A549 (cell line): Measurements from ENCODE around the gene PACS2. TPM values are rescaled to one million over a fixed set of nuclear protein-coding genes. Genes with fewer than 3 reads are reported as not detected.
A peak's percentile ranks its signal among the peaks of the same experiment; 100 is the strongest.

ENCODE experiments used
- ATAC-seq, 2 experiments: fragments of 200-7000 bp in 1 of 2; fragments of >200 bp in 1 of 2; cut with Nextera tagmentation in 1 of 2; cut with Tn5 transposase in 1 of 2; 3 replicates each; pipeline versions ENCODE4 v1.8.0 to v1.9.1; 2018 to 2020; ENCODE audit warnings: mild to moderate bottlenecking in 1 of 2, moderate library complexity in 1 of 2
- CTCF ChIA-PET: fragments of 300-600 bp; sonication (Branson Sonifier 250); formaldehyde crosslinking; extraction: SDS; loops from one replicate; lab custom pipeline; 2021; ENCODE audit warnings: antibody characterized with exemption, inconsistent platforms; lab: Yijun Ruan, JAX
- POLR2A ChIA-PET: fragments of 350-600 bp; formaldehyde crosslinking; extraction: SDS; loops from one replicate; lab custom pipeline; 2021; ENCODE audit warnings: antibody characterized with exemption, inconsistent platforms; lab: Yijun Ruan, JAX
- DNase-seq, 2 experiments: peaks; one replicate each; pipeline versions ENCODE4 v3.0.0 to v3.0.0-alpha.2; 2011 to 2016; ENCODE audit warnings: low read depth in 1 of 2, low spot score in 1 of 2
- FAIRE-seq: peaks from 2 replicates; lab custom pipeline; 2011; peaks lifted over from hg19 to GRCh38; lab: Jason Lieb, UNC
- H3K27ac ChIP-seq, 2 experiments: fragments of >200 bp; sonication (Bioruptor Twin); formaldehyde crosslinking; 3 replicates each; pipeline ENCODE4 v1.5.1; 2016 to 2017
- H3K4me1 ChIP-seq: fragments of >200 bp; sonication (Bioruptor Twin); formaldehyde crosslinking; 3 replicates; pipeline ENCODE4 v1.6.1; 2016
- H3K4me2 ChIP-seq: fragments of >200 bp; sonication (Bioruptor Twin); formaldehyde crosslinking; 3 replicates; pipeline ENCODE4 v1.6.1; 2016
- H3K4me3 ChIP-seq: fragments of >200 bp; sonication (Bioruptor Twin); formaldehyde crosslinking; 3 replicates; pipeline ENCODE4 v1.5.1; 2016
- H3K9me3 ChIP-seq: fragments of >200 bp; sonication (Bioruptor Twin); formaldehyde crosslinking; 3 replicates; pipeline ENCODE4 v1.6.1; 2016
- BHLHE40 ChIP-seq: IDR thresholded peaks from 2 replicates; pipeline ENCODE4 v1.6.1; 2012; ENCODE audit warnings: low read depth, low read length, inconsistent platforms
- CBX2 ChIP-seq: fragments of 200-600 bp; sonication (generic); IDR thresholded peaks from 2 replicates; pipeline ENCODE4 v1.6.1; 2016; ENCODE audit warnings: low read depth, mild to moderate bottlenecking, borderline replicate concordance
- CBX8 ChIP-seq: fragments of 200-600 bp; sonication (generic); IDR thresholded peaks from 2 replicates; pipeline ENCODE4 v1.6.1; 2016
- CEBPB ChIP-seq, 2 experiments: fragments of >200 bp in 1 of 2; sonication (Bioruptor Twin) in 1 of 2; formaldehyde crosslinking in 1 of 2; IDR thresholded peaks; 2 replicates each; pipeline ENCODE4 v1.6.1; 2012 to 2016
- EHF ChIP-seq: fragments of 250-450 bp; sonication (Bioruptor Pico); IDR thresholded peaks from 2 replicates; pipeline ENCODE4 v1.5.0; 2020; ENCODE audit warnings: mild to moderate bottlenecking
- ESRRA ChIP-seq: fragments of 150-350 bp; IDR thresholded peaks from 2 replicates; pipeline ENCODE4 v1.6.1; 2014; ENCODE audit warnings: mild to moderate bottlenecking, low read length, borderline replicate concordance
- FOXS1 ChIP-seq: fragments of 250-450 bp; sonication (Bioruptor Pico); IDR thresholded peaks from 2 replicates; pipeline ENCODE4 v1.5.0; 2020; ENCODE audit warnings: mild to moderate bottlenecking, moderate library complexity
- HDAC2 ChIP-seq: fragments of 200-600 bp; sonication (generic); IDR thresholded peaks from 2 replicates; pipeline ENCODE4 v1.6.1; 2016
- HEYL ChIP-seq: fragments of 250-450 bp; sonication (Bioruptor Pico); IDR thresholded peaks from 2 replicates; pipeline ENCODE4 v1.8.0; 2021; ENCODE audit warnings: mild to moderate bottlenecking, moderate library complexity
- HOXA7 ChIP-seq: fragments of 250-450 bp; sonication (Bioruptor Pico); IDR thresholded peaks from 2 replicates; pipeline ENCODE4 v1.5.0; 2020; ENCODE audit warnings: mild to moderate bottlenecking, moderate library complexity
- HOXB13 ChIP-seq: fragments of 250-450 bp; sonication (Bioruptor Pico); IDR thresholded peaks from 2 replicates; pipeline ENCODE4 v1.5.0; 2020; ENCODE audit warnings: low read depth, mild to moderate bottlenecking, moderate library complexity
- MYC ChIP-seq: IDR thresholded peaks from 2 replicates; pipeline ENCODE4 v1.6.1; 2012; ENCODE audit warnings: mild to moderate bottlenecking, inconsistent platforms, low read length, improper control_type of control experiment, borderline replicate concordance
- NFE2L2 ChIP-seq: fragments of 150-350 bp; conservative IDR thresholded peaks from 2 replicates; pipeline ENCODE4 v1.6.1; 2014; ENCODE audit warnings: low read length
- NR3C1 ChIP-seq: fragments of >200 bp; sonication (Bioruptor Twin); formaldehyde crosslinking; IDR thresholded peaks from 3 replicates; pipeline ENCODE4 v1.6.1; 2017
- POLR2A ChIP-seq: IDR thresholded peaks from 2 replicates; pipeline ENCODE4 v1.6.1; 2012; ENCODE audit warnings: mild to moderate bottlenecking, low read length
- POLR2AphosphoS2 ChIP-seq: conservative IDR thresholded peaks from 2 replicates; pipeline ENCODE4 v1.6.1; 2012; ENCODE audit warnings: low read length, improper control_type of control experiment, inconsistent platforms
- RARB ChIP-seq: fragments of 250-450 bp; sonication (Bioruptor Pico); IDR thresholded peaks from 2 replicates; pipeline ENCODE4 v1.8.0; 2021; ENCODE audit warnings: mild to moderate bottlenecking, moderate library complexity
- RCOR1 ChIP-seq: fragments of 150-350 bp; IDR thresholded peaks from 2 replicates; pipeline ENCODE4 v1.6.1; 2014; ENCODE audit warnings: antibody characterized with exemption, low read length, low read depth
- RNF2 ChIP-seq: fragments of 200-600 bp; sonication (generic); IDR thresholded peaks from 2 replicates; pipeline ENCODE4 v1.6.1; 2016; ENCODE audit warnings: low read depth, mild to moderate bottlenecking, antibody characterized with exemption, moderate library complexity, borderline replicate concordance
- SMC3 ChIP-seq: fragments of >200 bp; sonication (Bioruptor Twin); formaldehyde crosslinking; IDR thresholded peaks from 3 replicates; pipeline ENCODE4 v1.6.1; 2018; ENCODE audit warnings: inconsistent platforms
- TFCP2L1 ChIP-seq: fragments of 250-450 bp; sonication (Bioruptor Pico); IDR thresholded peaks from 2 replicates; pipeline ENCODE4 v1.5.0; 2021; ENCODE audit warnings: mild to moderate bottlenecking
- TP53 ChIP-seq: fragments of 250-450 bp; sonication (Bioruptor Pico); IDR thresholded peaks from 2 replicates; pipeline ENCODE4 v1.5.0; 2021; ENCODE audit warnings: mild to moderate bottlenecking, moderate library complexity
- ZC3H11A ChIP-seq: fragments of 450-650 bp; IDR thresholded peaks from 2 replicates; pipeline ENCODE4 v1.6.1; 2014; ENCODE audit warnings: antibody characterized with exemption, mild to moderate bottlenecking
- ZNF302 ChIP-seq: fragments of 250-450 bp; sonication (Bioruptor Pico); IDR thresholded peaks from 2 replicates; pipeline ENCODE4 v1.9.0; 2021; ENCODE audit warnings: inconsistent platforms, mild to moderate bottlenecking, moderate library complexity
- WGBS: methylation state at CpG from one replicate; pipeline ENCODE4 v1.1.6; 2017; ENCODE audit errors: missing lambda C conversion rate; 5-methylcytosine and 5-hydroxymethylcytosine counted together
- polyA plus RNA-seq, 4 experiments: library from polyadenylated mRNA; depleted of rRNA in 3 of 4; stranded (reverse); fragments of >200 nt; fragmentation: RNase III in 1 of 4; extraction: RNeasy Plus Mini Kit Qiagen cat#74134 plus additional on column Dnase treatment in 1 of 4; gene quantifications; 2 replicates in 3 of 4; 3 replicates in 1 of 4; pipeline ENCODE4 v1.2.3, GENCODE V29; 2011 to 2017
- TF ChIP-seq, protein P1 (sequence below): fragments of 150-350 bp; IDR thresholded peaks from 2 replicates; pipeline ENCODE4 v1.6.1; 2014; ENCODE audit warnings: low read depth, mild to moderate bottlenecking, low read length
- TF ChIP-seq, protein P2 (sequence below): fragments of 200-600 bp; sonication (generic); IDR thresholded peaks from 2 replicates; pipeline ENCODE4 v1.6.1; 2016; ENCODE audit warnings: antibody characterized with exemption, mild to moderate bottlenecking, moderate library complexity
- TF ChIP-seq, protein P3 (sequence below): fragments of 250-450 bp; sonication (Bioruptor Pico); IDR thresholded peaks from 2 replicates; pipeline ENCODE4 v1.5.0; 2020; ENCODE audit warnings: low read depth, mild to moderate bottlenecking, moderate library complexity
- TF ChIP-seq, protein P4 (sequence below): IDR thresholded peaks from 2 replicates; pipeline ENCODE4 v1.6.1; 2012
- TF ChIP-seq, protein P5 (sequence below): fragments of 250-450 bp; sonication (Bioruptor Pico); IDR thresholded peaks from 2 replicates; pipeline ENCODE4 v1.5.0; 2021; ENCODE audit warnings: mild to moderate bottlenecking, moderate library complexity, borderline replicate concordance

Gene PACS2
- polyA plus RNA-seq, 2 of the 4 experiments (the other 2 are of a cell fraction), result 11.9 to 24.5 TPM

DNA sequence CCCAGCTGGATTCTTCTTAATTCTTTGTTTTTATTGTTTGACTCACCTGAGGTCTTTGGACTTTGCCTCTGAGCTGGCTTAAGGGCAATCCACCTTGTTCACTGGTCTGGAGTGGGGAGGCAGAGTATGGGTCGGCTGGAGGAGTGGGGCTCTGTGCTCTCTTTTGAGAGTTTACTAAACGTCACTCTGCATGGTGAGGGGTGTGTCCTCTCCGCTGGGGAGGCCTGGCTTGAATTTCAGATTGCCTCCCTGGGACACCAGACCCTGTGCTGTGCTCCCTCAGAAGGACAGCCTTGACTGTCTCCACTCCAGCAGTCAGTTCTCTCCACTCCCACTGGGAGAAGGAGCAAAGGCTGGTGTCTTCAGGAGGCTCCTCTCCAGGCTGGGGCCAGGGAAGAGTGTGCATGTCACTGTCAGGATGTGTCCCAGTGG, 103.2 kb downstream of the PACS2 start:
- peaks cover 24% of the 10 kb centered on the region; the same call in 2 of the 3 replicates for H3K4me1 ChIP-seq
- DNase-seq, result no peak
- ATAC-seq, result no peak
- no peak overlapping the region for H3K4me3 ChIP-seq
- ChIA-PET POLR2A (no interaction called here), CTCF (interaction anchor here (0.8 to 2.5 kb wide), 6 partner anchors 10 to 111 kb away, joined by 3 to 15 read pairs (median 4); no protein-coding TSS in a partner anchor)
- WGBS, result 81% methylated on average over 3 of the region's 3 CpGs
- H3K27ac ChIP-seq, result no peak overlapping the region
- TF ChIP-seq RCOR1 (no peak), HOXB13 (CRISPR knock-in tag) (no peak), HDAC2 (no peak), POLR2A (no peak), POLR2AphosphoS2 (no peak), HOXA7 (CRISPR knock-in tag) (no peak), SMC3 (no peak), EHF (CRISPR knock-in tag) (no peak), ZC3H11A (no peak), HEYL (CRISPR knock-in tag) (no peak), TFCP2L1 (CRISPR knock-in tag) (no peak), TP53 (CRISPR knock-in tag) (no peak), CBX2 (no peak)
- TF ChIP-seq, protein P1, sequence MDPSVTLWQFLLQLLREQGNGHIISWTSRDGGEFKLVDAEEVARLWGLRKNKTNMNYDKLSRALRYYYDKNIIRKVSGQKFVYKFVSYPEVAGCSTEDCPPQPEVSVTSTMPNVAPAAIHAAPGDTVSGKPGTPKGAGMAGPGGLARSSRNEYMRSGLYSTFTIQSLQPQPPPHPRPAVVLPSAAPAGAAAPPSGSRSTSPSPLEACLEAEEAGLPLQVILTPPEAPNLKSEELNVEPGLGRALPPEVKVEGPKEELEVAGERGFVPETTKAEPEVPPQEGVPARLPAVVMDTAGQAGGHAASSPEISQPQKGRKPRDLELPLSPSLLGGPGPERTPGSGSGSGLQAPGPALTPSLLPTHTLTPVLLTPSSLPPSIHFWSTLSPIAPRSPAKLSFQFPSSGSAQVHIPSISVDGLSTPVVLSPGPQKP, result no peak
- TF ChIP-seq, protein P2, sequence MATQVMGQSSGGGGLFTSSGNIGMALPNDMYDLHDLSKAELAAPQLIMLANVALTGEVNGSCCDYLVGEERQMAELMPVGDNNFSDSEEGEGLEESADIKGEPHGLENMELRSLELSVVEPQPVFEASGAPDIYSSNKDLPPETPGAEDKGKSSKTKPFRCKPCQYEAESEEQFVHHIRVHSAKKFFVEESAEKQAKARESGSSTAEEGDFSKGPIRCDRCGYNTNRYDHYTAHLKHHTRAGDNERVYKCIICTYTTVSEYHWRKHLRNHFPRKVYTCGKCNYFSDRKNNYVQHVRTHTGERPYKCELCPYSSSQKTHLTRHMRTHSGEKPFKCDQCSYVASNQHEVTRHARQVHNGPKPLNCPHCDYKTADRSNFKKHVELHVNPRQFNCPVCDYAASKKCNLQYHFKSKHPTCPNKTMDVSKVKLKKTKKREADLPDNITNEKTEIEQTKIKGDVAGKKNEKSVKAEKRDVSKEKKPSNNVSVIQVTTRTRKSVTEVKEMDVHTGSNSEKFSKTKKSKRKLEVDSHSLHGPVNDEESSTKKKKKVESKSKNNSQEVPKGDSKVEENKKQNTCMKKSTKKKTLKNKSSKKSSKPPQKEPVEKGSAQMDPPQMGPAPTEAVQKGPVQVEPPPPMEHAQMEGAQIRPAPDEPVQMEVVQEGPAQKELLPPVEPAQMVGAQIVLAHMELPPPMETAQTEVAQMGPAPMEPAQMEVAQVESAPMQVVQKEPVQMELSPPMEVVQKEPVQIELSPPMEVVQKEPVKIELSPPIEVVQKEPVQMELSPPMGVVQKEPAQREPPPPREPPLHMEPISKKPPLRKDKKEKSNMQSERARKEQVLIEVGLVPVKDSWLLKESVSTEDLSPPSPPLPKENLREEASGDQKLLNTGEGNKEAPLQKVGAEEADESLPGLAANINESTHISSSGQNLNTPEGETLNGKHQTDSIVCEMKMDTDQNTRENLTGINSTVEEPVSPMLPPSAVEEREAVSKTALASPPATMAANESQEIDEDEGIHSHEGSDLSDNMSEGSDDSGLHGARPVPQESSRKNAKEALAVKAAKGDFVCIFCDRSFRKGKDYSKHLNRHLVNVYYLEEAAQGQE, result no peak
- TF ChIP-seq, protein P3, sequence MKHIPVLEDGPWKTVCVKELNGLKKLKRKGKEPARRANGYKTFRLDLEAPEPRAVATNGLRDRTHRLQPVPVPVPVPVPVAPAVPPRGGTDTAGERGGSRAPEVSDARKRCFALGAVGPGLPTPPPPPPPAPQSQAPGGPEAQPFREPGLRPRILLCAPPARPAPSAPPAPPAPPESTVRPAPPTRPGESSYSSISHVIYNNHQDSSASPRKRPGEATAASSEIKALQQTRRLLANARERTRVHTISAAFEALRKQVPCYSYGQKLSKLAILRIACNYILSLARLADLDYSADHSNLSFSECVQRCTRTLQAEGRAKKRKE (CRISPR knock-in tag), result no peak
- TF ChIP-seq, protein P4, sequence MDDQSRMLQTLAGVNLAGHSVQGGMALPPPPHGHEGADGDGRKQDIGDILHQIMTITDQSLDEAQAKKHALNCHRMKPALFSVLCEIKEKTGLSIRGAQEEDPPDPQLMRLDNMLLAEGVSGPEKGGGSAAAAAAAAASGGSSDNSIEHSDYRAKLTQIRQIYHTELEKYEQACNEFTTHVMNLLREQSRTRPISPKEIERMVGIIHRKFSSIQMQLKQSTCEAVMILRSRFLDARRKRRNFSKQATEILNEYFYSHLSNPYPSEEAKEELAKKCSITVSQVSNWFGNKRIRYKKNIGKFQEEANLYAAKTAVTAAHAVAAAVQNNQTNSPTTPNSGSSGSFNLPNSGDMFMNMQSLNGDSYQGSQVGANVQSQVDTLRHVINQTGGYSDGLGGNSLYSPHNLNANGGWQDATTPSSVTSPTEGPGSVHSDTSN, result no peak
- no peak for FAIRE-seq
- H3K9me3 ChIP-seq, result no peaks in the 10 kb centered on the region
- H3K4me2 ChIP-seq, result no peak overlapping the region

DNA sequence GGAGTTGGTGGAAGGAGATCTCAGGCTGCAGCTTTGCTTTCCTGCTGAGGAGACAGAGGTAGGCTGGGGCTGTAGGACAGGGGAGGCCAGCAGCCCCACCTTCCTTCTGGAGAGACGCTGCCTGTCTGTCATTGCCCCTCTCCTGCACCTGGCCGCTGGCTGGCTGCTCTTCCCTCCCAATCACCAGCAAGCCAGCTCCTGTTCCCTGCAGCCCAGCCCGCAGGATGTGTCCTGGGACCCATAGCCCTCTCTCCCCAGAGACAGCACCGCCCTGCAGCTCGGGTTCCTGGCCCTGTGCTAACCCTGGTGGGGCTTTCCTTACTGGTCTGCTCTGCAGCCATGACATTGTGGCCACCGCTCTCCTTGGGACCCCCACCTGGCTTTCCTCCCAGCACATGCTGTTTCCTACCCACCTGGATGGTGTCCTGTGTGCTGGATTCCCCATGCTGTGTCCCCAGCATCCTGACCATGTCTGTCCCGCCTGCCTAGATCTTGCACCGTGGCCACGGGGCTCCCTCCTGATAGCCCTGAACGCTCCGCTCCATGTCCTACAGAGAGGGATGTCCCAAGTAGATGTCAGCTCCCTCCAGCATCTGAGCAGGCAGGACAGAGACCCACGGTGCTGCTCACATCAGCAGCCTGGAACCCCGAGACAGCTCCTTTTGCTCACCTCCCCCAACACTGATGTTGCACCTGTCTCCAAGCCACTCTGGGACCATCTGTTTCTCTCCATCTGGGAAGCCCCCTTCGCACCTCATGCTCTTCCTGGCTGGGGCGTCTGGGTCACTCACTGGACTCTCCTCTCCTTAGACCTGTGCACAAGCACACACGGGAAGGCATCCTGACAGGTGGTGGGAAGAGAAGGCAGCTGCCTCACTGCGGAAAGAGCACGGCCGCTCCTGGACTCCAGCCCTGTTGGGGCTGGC, 104.0 kb downstream of the PACS2 start:
- no peak for ATAC-seq
- DNase-seq, result no peak
- Histone ChIP-seq H3K4me1 (peaks cover 24% of the 10 kb centered on the region; the same call in 2 of the 3 replicates), H3K27ac (peak overlapping the region; percentile 99 to 100), H3K4me3 (peak overlapping the region; percentile 97), H3K9me3 (no peaks in the 10 kb centered on the region), H3K4me2 (peak overlapping the region; percentile 94)
- WGBS, result 92% methylated on average over 16 of the region's 19 CpGs
- ChIA-PET POLR2A (no interaction called here), CTCF (interaction anchor here (0.8 to 2.5 kb wide), 6 partner anchors 9 to 110 kb away, joined by 3 to 15 read pairs (median 4); no protein-coding TSS in a partner anchor)
- no peak for FAIRE-seq
- TF ChIP-seq CBX8, result no peak
- TF ChIP-seq BHLHE40, result no peak
- no peak for TF ChIP-seq HDAC2
- no peak for TF ChIP-seq CEBPB (IDR thresholded peaks at IDR 0.05)
- TF ChIP-seq ZNF302 (CRISPR knock-in tag), result no peak
- TF ChIP-seq HOXA7 (CRISPR knock-in tag), result no peak
- TF ChIP-seq NR3C1, result no peak
- TF ChIP-seq MYC, result no peak
- TF ChIP-seq NFE2L2, result no peak
- TF ChIP-seq FOXS1, result no peak
- TF ChIP-seq HEYL (CRISPR knock-in tag), result no peak
- TF ChIP-seq RNF2, result no peak
- no peak for TF ChIP-seq RARB (CRISPR knock-in tag)
- TF ChIP-seq, protein P5, sequence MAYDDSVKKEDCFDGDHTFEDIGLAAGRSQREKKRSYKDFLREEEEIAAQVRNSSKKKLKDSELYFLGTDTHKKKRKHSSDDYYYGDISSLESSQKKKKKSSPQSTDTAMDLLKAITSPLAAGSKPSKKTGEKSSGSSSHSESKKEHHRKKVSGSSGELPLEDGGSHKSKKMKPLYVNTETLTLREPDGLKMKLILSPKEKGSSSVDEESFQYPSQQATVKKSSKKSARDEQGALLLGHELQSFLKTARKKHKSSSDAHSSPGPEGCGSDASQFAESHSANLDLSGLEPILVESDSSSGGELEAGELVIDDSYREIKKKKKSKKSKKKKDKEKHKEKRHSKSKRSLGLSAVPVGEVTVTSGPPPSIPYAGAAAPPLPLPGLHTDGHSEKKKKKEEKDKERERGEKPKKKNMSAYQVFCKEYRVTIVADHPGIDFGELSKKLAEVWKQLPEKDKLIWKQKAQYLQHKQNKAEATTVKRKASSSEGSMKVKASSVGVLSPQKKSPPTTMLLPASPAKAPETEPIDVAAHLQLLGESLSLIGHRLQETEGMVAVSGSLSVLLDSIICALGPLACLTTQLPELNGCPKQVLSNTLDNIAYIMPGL (CRISPR knock-in tag), result no peak
- no peak for TF ChIP-seq ESRRA
